Panc1 (cell line): ENCODE data around the gene UBXN11. TPM values are rescaled to one million over a fixed set of nuclear protein-coding genes. Genes with fewer than 3 reads are reported as not detected.

Experiments used
- ATAC-seq: fragments of 200-7000 bp; cut with Tn5 transposase; 2 replicates; pipeline ENCODE4 v1.9.1; 2020; ENCODE audit warnings: mild to moderate bottlenecking, moderate library complexity
- BruUV-seq: library from RNA; stranded (reverse); fragments of 400-500 nt; replicated peaks from 2 replicates; lab custom pipeline; 2021; lab: Mats Ljungman, UMichigan
- CTCF ChIA-PET: fragments of 300-600 bp; sonication (Branson Sonifier 250); formaldehyde crosslinking; loops from one replicate; lab custom pipeline; 2022; ENCODE audit warnings: antibody characterized with exemption; lab: Charles Lee
- POLR2A ChIA-PET: fragments of 300-600 bp; sonication (Branson Sonifier 250); formaldehyde crosslinking; loops from one replicate; lab custom pipeline; 2022; ENCODE audit warnings: antibody characterized with exemption; lab: Charles Lee
- DNase-seq: peaks from one replicate; pipeline ENCODE4 v3.0.0-alpha.2; 2010; ENCODE audit warnings: low read depth, low spot score
- H3K27ac ChIP-seq: 2 replicates; pipeline ENCODE4 v1.5.1; 2011; ENCODE audit warnings: mild to moderate bottlenecking, low read length, inconsistent platforms
- H3K27me3 ChIP-seq: fragments of 200-500 bp; sonication (Bioruptor generic); 2 replicates; pipeline ENCODE4 v1.6.0; 2014; ENCODE audit warnings: low read length, inconsistent platforms; ENCODE audit not compliant: control insufficient read depth, insufficient read depth
- H3K36me3 ChIP-seq: fragments of 200-500 bp; sonication (Bioruptor generic); 2 replicates; pipeline ENCODE4 v1.5.1; 2014; ENCODE audit warnings: inconsistent platforms, mild to moderate bottlenecking, low read length, moderate library complexity; ENCODE audit not compliant: control insufficient read depth, insufficient read depth
- H3K4me1 ChIP-seq: 2 replicates; pipeline ENCODE4 v1.5.1; 2011; ENCODE audit warnings: inconsistent platforms, mild to moderate bottlenecking, low read length, moderate library complexity; ENCODE audit not compliant: control insufficient read depth, insufficient read depth
- H3K4me3 ChIP-seq, 2 experiments: 2 replicates each; pipeline ENCODE4 v1.5.1; 2011 to 2012; ENCODE audit warnings: low read depth in 2 of 2, low read length in 2 of 2, mild to moderate bottlenecking in 2 of 2, inconsistent platforms in 1 of 2, moderate library complexity in 1 of 2
- H3K9me3 ChIP-seq: fragments of 200-500 bp; sonication (Bioruptor generic); 2 replicates; pipeline ENCODE4 v1.5.1; 2014; ENCODE audit warnings: low read depth, mild to moderate bottlenecking, inconsistent platforms, low read length, moderate library complexity; ENCODE audit not compliant: control insufficient read depth, insufficient read depth
- POLR2AphosphoS5 ChIP-seq: IDR thresholded peaks from 2 replicates; pipeline ENCODE4 v1.6.1; 2012; ENCODE audit warnings: mild to moderate bottlenecking, low read depth, low read length, moderate library complexity
- REST ChIP-seq, 2 experiments: IDR thresholded peaks; 2 replicates each; pipeline ENCODE4 v1.6.1; 2011 to 2012; ENCODE audit warnings: low read depth in 2 of 2, control low read depth in 1 of 2, low read length in 1 of 2, mild to moderate bottlenecking in 1 of 2, moderate library complexity in 1 of 2; ENCODE audit not compliant: insufficient read depth in 1 of 2
- SIN3A ChIP-seq: IDR thresholded peaks from 2 replicates; pipeline ENCODE4 v1.6.1; 2012; ENCODE audit warnings: low read depth, mild to moderate bottlenecking, low read length, moderate library complexity, borderline replicate concordance; ENCODE audit not compliant: insufficient read depth
- TCF7L2 ChIP-seq: IDR thresholded peaks from 2 replicates; pipeline ENCODE4 v1.6.1; 2011; ENCODE audit warnings: mild to moderate bottlenecking, low read depth, low read length, inconsistent platforms
- in situ Hi-C: cut with HindIII; loops from 2 replicates; pipeline ENCODE4 v1.10.0; 2016; ENCODE audit warnings: low sequenced_read_pairs, low pct_unique_long_range_greater_than_20kb
- intact Hi-C: fragments of 100-400 bp; cut with micrococcal nuclease; formaldehyde crosslinking; loops from one replicate; pipeline ENCODE4 v1.10.0; 2022; ENCODE audit not compliant: unreplicated experiment
- total RNA-seq: library from RNA; stranded (reverse); gene quantifications from one replicate; pipeline ENCODE4 v1.2.1, GENCODE V29; 2021; ENCODE audit not compliant: unreplicated experiment
- TF ChIP-seq, protein P1 (sequence below): fragments of 450-650 bp; IDR thresholded peaks from 2 replicates; pipeline ENCODE4 v1.5.1; 2017; ENCODE audit warnings: mild to moderate bottlenecking

Gene UBXN11
- total RNA-seq, 1 experiment from 2014 or later: 23.7 TPM

- Histone ChIP-seq H3K9me3 (no peaks in the 10 kb centered on the region), H3K4me3 (no peak overlapping the region), H3K27ac (no peak overlapping the region), H3K4me1 (peaks cover 13% of the 10 kb centered on the region), H3K36me3 (no peaks in the 10 kb centered on the region), H3K27me3 (no peaks in the 10 kb centered on the region)
- TF ChIP-seq REST (IDR thresholded peaks at IDR 0.05; ENCODE audit: insufficient read depth in 1 of 2, low read depth in 2 of 2, low read length in 1 of 2) (no peak), TCF7L2 (no peak), SIN3A (no peak), POLR2AphosphoS5 (no peak)
- TF ChIP-seq, protein P1, sequence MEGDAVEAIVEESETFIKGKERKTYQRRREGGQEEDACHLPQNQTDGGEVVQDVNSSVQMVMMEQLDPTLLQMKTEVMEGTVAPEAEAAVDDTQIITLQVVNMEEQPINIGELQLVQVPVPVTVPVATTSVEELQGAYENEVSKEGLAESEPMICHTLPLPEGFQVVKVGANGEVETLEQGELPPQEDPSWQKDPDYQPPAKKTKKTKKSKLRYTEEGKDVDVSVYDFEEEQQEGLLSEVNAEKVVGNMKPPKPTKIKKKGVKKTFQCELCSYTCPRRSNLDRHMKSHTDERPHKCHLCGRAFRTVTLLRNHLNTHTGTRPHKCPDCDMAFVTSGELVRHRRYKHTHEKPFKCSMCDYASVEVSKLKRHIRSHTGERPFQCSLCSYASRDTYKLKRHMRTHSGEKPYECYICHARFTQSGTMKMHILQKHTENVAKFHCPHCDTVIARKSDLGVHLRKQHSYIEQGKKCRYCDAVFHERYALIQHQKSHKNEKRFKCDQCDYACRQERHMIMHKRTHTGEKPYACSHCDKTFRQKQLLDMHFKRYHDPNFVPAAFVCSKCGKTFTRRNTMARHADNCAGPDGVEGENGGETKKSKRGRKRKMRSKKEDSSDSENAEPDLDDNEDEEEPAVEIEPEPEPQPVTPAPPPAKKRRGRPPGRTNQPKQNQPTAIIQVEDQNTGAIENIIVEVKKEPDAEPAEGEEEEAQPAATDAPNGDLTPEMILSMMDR: no peak
- intact Hi-C loops (loop anchor here (5.0 kb wide), 1 partner anchor 105 kb away; no protein-coding TSS in a partner anchor), in situ Hi-C loops (no loop called here)
- CTCF ChIA-PET: interaction anchor here (0.7 kb wide), 1 partner anchor 77 kb away, joined by 4 read pairs; no protein-coding TSS in a partner anchor
- no TSS peak for BruUV-seq
- POLR2A ChIA-PET: interaction anchor here (0.6 kb wide), 1 partner anchor 42 kb away, joined by 9 read pairs; no protein-coding TSS in a partner anchor
- DNase-seq: no peak
- no peak for ATAC-seq
These were observed 19.3 kb downstream of the UBXN11 start for GRCh38 chr1:26287033-26287711.

- DNase-seq (no peak), ATAC-seq (no peak)
- intact Hi-C loops: loop anchor here (5.0 kb wide), 1 partner anchor 106 kb away; no protein-coding TSS in a partner anchor
- in situ Hi-C loops: no loop called here
- no peak for TF ChIP-seq SIN3A
- TF ChIP-seq, protein P1: no peak
- no peak for TF ChIP-seq TCF7L2
- no peak for TF ChIP-seq POLR2AphosphoS5
- no peak for TF ChIP-seq REST (IDR thresholded peaks at IDR 0.05; ENCODE audit: insufficient read depth in 1 of 2, low read depth in 2 of 2, low read length in 1 of 2)
- H3K27ac ChIP-seq: no peak overlapping the region
- H3K9me3 ChIP-seq: no peaks in the 10 kb centered on the region
- H3K4me3 ChIP-seq: no peak overlapping the region
- CTCF ChIA-PET: interaction anchor here (0.6 to 2.3 kb wide), 6 partner anchors 21 to 184 kb away, joined by 3 to 17 read pairs (median 7); no protein-coding TSS in a partner anchor
- H3K36me3 ChIP-seq: peaks cover 2% of the 10 kb centered on the region; the same call in 1 of the 2 replicates
- H3K4me1 ChIP-seq: peaks cover 21% of the 10 kb centered on the region
- POLR2A ChIA-PET: no interaction called here
- BruUV-seq: no TSS peak
- no peaks in the 10 kb centered on the region for H3K27me3 ChIP-seq
These were observed 20.4 kb downstream of the UBXN11 start for GRCh38 chr1:26286064-26286416.
